BLaER1 treated with 17β-estradiol and CSF1 and Interleukin-3, amounts not matched to agents 10 nM and 100 nM (cell line): ENCODE results near the gene EYA2.
A peak's percentile ranks its signal among the peaks of the same experiment; 100 is the strongest.

Experiments
- H3K27ac ChIP-seq, 11 experiments: shearing (Covaris generic); formaldehyde crosslinking; 2 replicates each; pipeline ENCODE4 v1.8.1; 2022
- H3K27me3 ChIP-seq, 11 experiments: shearing (Covaris generic); formaldehyde crosslinking; 2 replicates each; pipeline ENCODE4 v1.8.1; 2022
- H3K36me3 ChIP-seq, 11 experiments: shearing (Covaris generic); formaldehyde crosslinking; 2 replicates each; pipeline ENCODE4 v1.8.1; 2022
- H3K4me1 ChIP-seq, 10 experiments: shearing (Covaris generic); formaldehyde crosslinking; 2 replicates each; pipeline ENCODE4 v1.8.1; 2022
- H3K4me2 ChIP-seq, 11 experiments: shearing (Covaris generic); formaldehyde crosslinking; 2 replicates each; pipeline ENCODE4 v1.8.1; 2022
- H3K4me3 ChIP-seq, 10 experiments: shearing (Covaris generic); formaldehyde crosslinking; 2 replicates each; pipeline ENCODE4 v1.8.1; 2022
- H3K9ac ChIP-seq, 11 experiments: shearing (Covaris generic); formaldehyde crosslinking; 2 replicates each; pipeline ENCODE4 v1.8.1; 2022
- H3K9me3 ChIP-seq, 11 experiments: shearing (Covaris generic); formaldehyde crosslinking; replicated peaks in 1 of 11; 2 replicates each; pipeline ENCODE4 v1.8.1; 2022
- H4K20me1 ChIP-seq, 11 experiments: shearing (Covaris generic); formaldehyde crosslinking; 2 replicates each; pipeline ENCODE4 v1.8.1; 2022
- Cebpa-rat ChIP-seq, 11 experiments: shearing (Covaris generic); IDR thresholded peaks; 2 replicates each; pipeline ENCODE4 v1.8.1; 2022

The EYA2 gene

GRCh38 chr20:47024461-47024937, 129.9 kb downstream of the EYA2 start:
- Histone ChIP-seq H3K36me3 (0 out of 22 replicates have a peak, but pooled peaks cover 0 to 5% (median 0%) of the 10 kb centered on the region in 11 experiments), H3K4me2 (peak overlapping the region; percentile 84 to 97 (median 91)), H3K9me3 (peaks cover 12 to 25% (median 19%) of the 10 kb centered on the region in 11 experiments), H3K27me3 (no peaks in the 10 kb centered on the region), H4K20me1 (no peaks in the 10 kb centered on the region), H3K4me1 (peaks cover 37 to 53% (median 46%) of the 10 kb centered on the region in 10 experiments), H3K27ac (peak overlapping the region; percentile 47 to 73 (median 66)), H3K4me3 (peak overlapping the region in 9 of 10 experiments; percentile 4 to 49 (median 27); a peak in 13 of 20 replicates), H3K9ac (peak overlapping the region; percentile 23 to 69 (median 54); a peak in 18 of 22 replicates)
- no peak for TF ChIP-seq Cebpa-rat (IDR thresholded peaks at IDR 0.05)

- Histone ChIP-seq H3K9ac (no peak overlapping the region), H3K27me3 (no peaks in the 10 kb centered on the region), H3K9me3 (peaks cover 12 to 25% (median 19%) of the 10 kb centered on the region in 11 experiments), H3K27ac (no peak overlapping the region), H3K4me3 (no peak overlapping the region), H4K20me1 (no peaks in the 10 kb centered on the region), H3K4me1 (peaks cover 46 to 62% (median 54%) of the 10 kb centered on the region in 10 experiments), H3K36me3 (0 out of 22 replicates have a peak, but pooled peaks cover 0 to 5% (median 0%) of the 10 kb centered on the region in 11 experiments), H3K4me2 (peak overlapping the region in 4 of 11 experiments; percentile 1 to 66 (median 16); a peak in 4 of 22 replicates)
- no peak for TF ChIP-seq Cebpa-rat (IDR thresholded peaks at IDR 0.05)
Observed at GRCh38 chr20:47027042-47027441, 132.4 kb downstream of the EYA2 start.

- TF ChIP-seq Cebpa-rat (IDR thresholded peaks at IDR 0.05) = no peak
- Histone ChIP-seq H4K20me1 (no peaks in the 10 kb centered on the region), H3K9me3 (peaks cover 12 to 25% (median 19%) of the 10 kb centered on the region in 11 experiments)
Observed at GRCh38 chr20:47027456-47027855, 132.8 kb downstream of the EYA2 start.

GRCh38 chr20:47028487-47028886, 133.8 kb downstream of the EYA2 start:
- Histone ChIP-seq H3K4me2 (no peak overlapping the region), H4K20me1 (no peaks in the 10 kb centered on the region), H3K36me3 (0 out of 22 replicates have a peak, but pooled peaks cover 0 to 5% (median 0%) of the 10 kb centered on the region in 11 experiments), H3K27me3 (no peaks in the 10 kb centered on the region), H3K4me1 (peaks cover 35 to 51% (median 42%) of the 10 kb centered on the region in 10 experiments), H3K27ac (no peak overlapping the region), H3K9me3 (peaks cover 12 to 25% (median 19%) of the 10 kb centered on the region in 11 experiments), H3K4me3 (no peak overlapping the region), H3K9ac (no peak overlapping the region)
- TF ChIP-seq Cebpa-rat (IDR thresholded peaks at IDR 0.05) = no peak

More at GRCh38 chr20:47027456-47027855, 132.8 kb downstream of the EYA2 start:
- H3K27ac ChIP-seq = no peak overlapping the region
- H3K4me2 ChIP-seq = peak overlapping the region in 4 of 11 experiments; percentile 1 to 66 (median 16); a peak in 4 of 22 replicates
- H3K36me3 ChIP-seq = 0 out of 22 replicates have a peak, but pooled peaks cover 0 to 5% (median 0%) of the 10 kb centered on the region in 11 experiments
- no peak overlapping the region for H3K9ac ChIP-seq
- no peaks in the 10 kb centered on the region for H3K27me3 ChIP-seq
- H3K4me3 ChIP-seq = no peak overlapping the region
- H3K4me1 ChIP-seq = peaks cover 45 to 61% (median 51%) of the 10 kb centered on the region in 10 experiments

GRCh38 chr20:47029845-47030244, 135.2 kb downstream of the EYA2 start:
- TF ChIP-seq Cebpa-rat (IDR thresholded peaks at IDR 0.05) = no peak
- Histone ChIP-seq H3K36me3 (0 out of 22 replicates have a peak, but pooled peaks cover 0 to 5% (median 0%) of the 10 kb centered on the region in 11 experiments), H3K9ac (no peak overlapping the region), H3K4me3 (no peak overlapping the region), H3K27me3 (no peaks in the 10 kb centered on the region), H3K27ac (no peak overlapping the region), H4K20me1 (no peaks in the 10 kb centered on the region), H3K4me1 (peaks cover 22 to 37% (median 28%) of the 10 kb centered on the region in 10 experiments), H3K9me3 (peaks cover 12 to 25% (median 19%) of the 10 kb centered on the region in 11 experiments), H3K4me2 (no peak overlapping the region)

- Histone ChIP-seq H4K20me1 (no peaks in the 10 kb centered on the region), H3K9ac (no peak overlapping the region), H3K27ac (peak overlapping the region in 3 of 11 experiments; percentile 6 to 41 (median 21); a peak in 3 of 22 replicates), H3K4me2 (peak overlapping the region in 7 of 11 experiments; percentile 19 to 53 (median 43); a peak in 9 of 22 replicates), H3K9me3 (peaks cover 12 to 25% (median 19%) of the 10 kb centered on the region in 11 experiments), H3K4me3 (no peak overlapping the region), H3K4me1 (peaks cover 17 to 32% (median 23%) of the 10 kb centered on the region in 10 experiments), H3K36me3 (0 out of 22 replicates have a peak, but pooled peaks cover 0 to 5% (median 0%) of the 10 kb centered on the region in 11 experiments), H3K27me3 (no peaks in the 10 kb centered on the region)
- TF ChIP-seq Cebpa-rat (IDR thresholded peaks at IDR 0.05) = no peak
Observed at GRCh38 chr20:47030271-47030810, 135.7 kb downstream of the EYA2 start.

GRCh38 chr20:47031004-47031403, 136.4 kb downstream of the EYA2 start:
- Histone ChIP-seq H4K20me1 (no peaks in the 10 kb centered on the region), H3K36me3 (0 out of 22 replicates have a peak, but pooled peaks cover 0 to 5% (median 0%) of the 10 kb centered on the region in 11 experiments), H3K27me3 (no peaks in the 10 kb centered on the region), H3K9me3 (peaks cover 12 to 25% (median 19%) of the 10 kb centered on the region in 11 experiments), H3K4me3 (no peak overlapping the region), H3K4me2 (peak overlapping the region; percentile 3 to 53 (median 31); a peak in 17 of 22 replicates), H3K27ac (peak overlapping the region in 5 of 11 experiments; percentile 5 to 41 (median 21); a peak in 4 of 22 replicates), H3K4me1 (peaks cover 10 to 26% (median 17%) of the 10 kb centered on the region in 10 experiments), H3K9ac (no peak overlapping the region)
- TF ChIP-seq Cebpa-rat (IDR thresholded peaks at IDR 0.05) = no peak

- H3K36me3 ChIP-seq = 0 out of 22 replicates have a peak, but pooled peaks cover 0 to 5% (median 0%) of the 10 kb centered on the region in 11 experiments
- no peaks in the 10 kb centered on the region for H3K27me3 ChIP-seq
- H3K4me2 ChIP-seq = no peak overlapping the region
- H3K4me3 ChIP-seq = no peak overlapping the region
- TF ChIP-seq Cebpa-rat (IDR thresholded peaks at IDR 0.05) = no peak
- peaks cover 7 to 18% (median 10%) of the 10 kb centered on the region in 10 experiments; a peak in 17 of 20 replicates for H3K4me1 ChIP-seq
- peaks cover 12 to 25% (median 19%) of the 10 kb centered on the region in 11 experiments for H3K9me3 ChIP-seq
- no peak overlapping the region for H3K27ac ChIP-seq
- H3K9ac ChIP-seq = no peak overlapping the region
- no peaks in the 10 kb centered on the region for H4K20me1 ChIP-seq
Observed at GRCh38 chr20:47031821-47032220, 137.2 kb downstream of the EYA2 start.
